Heart left ventricle (tissue), 16 donors: ENCODE measurements around the gene ICAM3. TPM values are rescaled to one million over a fixed set of nuclear protein-coding genes. Genes with fewer than 3 reads are reported as not detected.

Experiments used
- ATAC-seq, 4 donors: fragments of 200-7000 bp; cut with Tn5 transposase; one replicate each; pipeline ENCODE4 v1.9.1; 2020 to 2022; ENCODE audit warnings: moderate library complexity in 4 of 4, mild to moderate bottlenecking in 3 of 4, moderate number of reproducible peaks in 1 of 4
- DNase-seq, 5 donors: peaks; one replicate each; pipeline ENCODE4 v3.0.0-alpha.2; 2020
- H3K27ac ChIP-seq, 12 donors: fragments of 200-600 bp; sonication (generic) in 4 of 12; one replicate each; pipeline versions ENCODE4 v1.5.0 to v1.8.0; 2016 to 2022; ENCODE audit warnings: mild to moderate bottlenecking in 2 of 12
- H3K27me3 ChIP-seq, 9 donors: fragments of 200-600 bp; sonication (generic) in 2 of 9; one replicate each; pipeline versions ENCODE4 v1.5.1 to v1.8.0; 2016 to 2022; ENCODE audit warnings: mild to moderate bottlenecking in 3 of 9
- H3K36me3 ChIP-seq, 9 donors: fragments of 200-600 bp; sonication (generic) in 2 of 9; one replicate each; pipeline versions ENCODE4 v1.5.0 to v1.8.0; 2018 to 2022; ENCODE audit warnings: mild to moderate bottlenecking in 2 of 9
- H3K4me1 ChIP-seq, 12 donors: fragments of 200-600 bp; sonication (generic) in 4 of 12; one replicate each; pipeline versions ENCODE4 v1.5.0 to v1.8.0; 2016 to 2022; ENCODE audit warnings: mild to moderate bottlenecking in 3 of 12
- H3K4me3 ChIP-seq, 12 donors: fragments of 200-600 bp; sonication (generic) in 4 of 12; one replicate each; pipeline versions ENCODE4 v1.5.0 to v1.8.0; 2017 to 2022; ENCODE audit warnings: mild to moderate bottlenecking in 9 of 12, moderate library complexity in 4 of 12
- H3K9me3 ChIP-seq, 12 donors: fragments of 200-600 bp; sonication (generic) in 4 of 12; one replicate each; pipeline versions ENCODE4 v1.5.0 to v1.8.0; 2016 to 2022; ENCODE audit warnings: mild to moderate bottlenecking in 1 of 12
- POLR2A ChIP-seq, 2 donors: fragments of 450-650 bp; IDR thresholded peaks; one replicate each; pipeline ENCODE4 v1.6.1; 2017; ENCODE audit warnings: antibody characterized with exemption in 2 of 2, mild to moderate bottlenecking in 2 of 2, moderate library complexity in 2 of 2
- WGBS, 4 donors: extraction: QIAGEN DNeasy Blood & Tissue Kit in 2 of 4; methylation state at CpG; one replicate each; pipeline versions ENCODE4 v1.1.5 to v1.1.7; 2013 to 2018; 5-methylcytosine and 5-hydroxymethylcytosine counted together
- intact Hi-C, 10 donors: fragments of 100-400 bp; cut with DNase I; formaldehyde crosslinking; loops; one replicate each; pipeline versions ENCODE4 v1.11.1 to v1.14.2; 2022
- polyA plus RNA-seq, 2 donors: library from polyadenylated mRNA; stranded (reverse); fragments of 200-250 nt; gene quantifications; one replicate each; pipeline ENCODE4 v1.2.3, GENCODE V29; 2013
- total RNA-seq, 9 donors: library from RNA; depleted of rRNA in 2 of 9; stranded (reverse); fragments of >200 nt in 2 of 9; fragmentation: NEBNext Ultra II Directional in 3 of 9; extraction: Animal tissue kit (Norgen Biotek cat#: 25700) in 3 of 9; gene quantifications; one replicate each; pipeline versions ENCODE4 v1.1.0 to v1.2.4, GENCODE V29; 2016 to 2023
- TF ChIP-seq, protein P1 (sequence below), 12 donors: fragments of 200-600 bp; sonication (generic) in 4 of 12; IDR thresholded peaks; one replicate each; pipeline versions ENCODE4 v1.5.0 to v1.8.0; 2018 to 2022; ENCODE audit warnings: antibody characterized with exemption in 12 of 12, mild to moderate bottlenecking in 5 of 12
- donor health status: ischemic (EF 13 %, LVEDD 7.1; RV severe dilation, severe dysfunction).
- donor health status: healthy with polysubstance abuse.
- donor health status: DM: no; HTN: yes; CAD: no.
- donor health status: DM: no; HTN: no; CAD: no.
- donor health status: ischemic (EF 25% LVEDD 6.9; RV normal size, moderate dysfunction).
- donor health status: ischemic (EF 25% LVEDD 5.7; RV mildly dilated, moderate dysfunction).
- donor health status: healthy.
- donor health status: DM: yes; HTN: yes; CAD: no.
- donor health status: ischemic (EF 35%, LVEDD 5.7; RV mildly dilated, moderate dysfunction).
- donor health status: nonischemic (EF 11% LVEDD 7.7; RV severe dilation, severe dysfunction).
- donor health status: DM: yes; HTN: yes; CAD: no.
- donor health status: PGD.
- donor health status: ischemic (EF 29% LVEDD 5.4; RV normal size, mild dysfunction).
- donor health status: nonischemic (EF 23%, LVEDD 6.1; RV moderate dilation, normal function).

Gene ICAM3
- total and polyA plus RNA-seq, 11 donors, result 5.6 to 24.9 (median 17.2) TPM

DNA sequence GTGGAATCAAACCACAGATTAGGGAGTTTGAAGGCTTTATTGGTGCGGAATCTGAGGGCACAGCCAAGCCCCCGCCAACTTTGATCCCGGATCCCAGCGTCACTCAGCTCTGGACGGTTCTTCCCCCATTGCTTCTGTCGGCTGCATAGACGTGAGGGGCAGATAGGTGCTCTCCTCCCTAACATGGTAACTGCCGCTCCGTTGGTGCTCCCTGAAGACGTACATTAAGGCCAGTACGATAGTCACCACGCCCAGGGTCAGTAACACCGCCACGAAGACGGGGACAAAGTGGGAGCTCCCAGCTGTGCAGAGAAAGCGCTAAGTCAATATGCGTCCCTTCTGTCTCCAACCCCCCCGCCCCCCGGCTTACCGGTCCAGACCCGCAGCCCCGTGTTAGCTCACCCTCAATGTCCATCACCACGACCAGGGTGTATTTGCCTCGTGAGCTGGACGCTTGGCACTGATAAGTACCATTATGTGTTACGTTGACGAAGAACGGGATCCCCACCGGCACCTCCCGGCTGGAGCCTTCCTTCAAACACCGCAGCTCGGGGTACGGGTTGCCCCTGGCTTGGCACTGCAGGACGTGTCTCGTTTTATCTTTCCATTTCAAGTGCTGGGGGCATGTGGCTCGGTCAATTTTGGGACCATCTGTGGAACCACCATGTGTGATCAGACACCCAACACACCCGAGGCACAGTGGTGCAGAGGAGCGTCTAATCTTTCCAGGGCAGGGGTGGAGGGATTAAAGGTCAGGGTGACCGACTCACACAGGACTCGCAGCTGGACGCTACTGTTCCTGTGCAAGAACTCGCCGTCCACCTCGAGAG, 5.5 kb downstream of the ICAM3 start:
- H3K36me3 ChIP-seq, result peaks cover 0 to 22% (median 16%) of the 10 kb centered on the region in 9 donors
- H3K4me1 ChIP-seq, result peaks cover 0 to 39% (median 24%) of the 10 kb centered on the region in 12 donors
- ATAC-seq (peak in 1 of 4 donors; percentile 0), DNase-seq (no peak)
- H3K27ac ChIP-seq, result peak overlapping the region; percentile 31 to 94 (median 88)
- intact Hi-C loops, result loop anchor here in 6 of 10 donors (1.0 to 10.0 kb wide), 7 partner anchors 17 to 64 kb away; partner anchors contain the start of genes TYK2 (in 5 of the 6), ICAM1 (in 2 of the 6), FDX2 (in 1 of the 6) and ICAM4 (in 1 of the 6)
- no peaks in the 10 kb centered on the region for H3K27me3 ChIP-seq
- no peak for TF ChIP-seq POLR2A (IDR thresholded peaks at IDR 0.05)
- TF ChIP-seq, protein P1, sequence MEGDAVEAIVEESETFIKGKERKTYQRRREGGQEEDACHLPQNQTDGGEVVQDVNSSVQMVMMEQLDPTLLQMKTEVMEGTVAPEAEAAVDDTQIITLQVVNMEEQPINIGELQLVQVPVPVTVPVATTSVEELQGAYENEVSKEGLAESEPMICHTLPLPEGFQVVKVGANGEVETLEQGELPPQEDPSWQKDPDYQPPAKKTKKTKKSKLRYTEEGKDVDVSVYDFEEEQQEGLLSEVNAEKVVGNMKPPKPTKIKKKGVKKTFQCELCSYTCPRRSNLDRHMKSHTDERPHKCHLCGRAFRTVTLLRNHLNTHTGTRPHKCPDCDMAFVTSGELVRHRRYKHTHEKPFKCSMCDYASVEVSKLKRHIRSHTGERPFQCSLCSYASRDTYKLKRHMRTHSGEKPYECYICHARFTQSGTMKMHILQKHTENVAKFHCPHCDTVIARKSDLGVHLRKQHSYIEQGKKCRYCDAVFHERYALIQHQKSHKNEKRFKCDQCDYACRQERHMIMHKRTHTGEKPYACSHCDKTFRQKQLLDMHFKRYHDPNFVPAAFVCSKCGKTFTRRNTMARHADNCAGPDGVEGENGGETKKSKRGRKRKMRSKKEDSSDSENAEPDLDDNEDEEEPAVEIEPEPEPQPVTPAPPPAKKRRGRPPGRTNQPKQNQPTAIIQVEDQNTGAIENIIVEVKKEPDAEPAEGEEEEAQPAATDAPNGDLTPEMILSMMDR (IDR thresholded peaks at IDR 0.05), result no peak
- H3K9me3 ChIP-seq, result no peaks in the 10 kb centered on the region
- WGBS, 4 donors, result 2 to 16% (median 10%) methylated on average over 27 to 44 of the region's 44 CpGs
- H3K4me3 ChIP-seq, result peak overlapping the region; percentile 50 to 90 (median 71)

DNA sequence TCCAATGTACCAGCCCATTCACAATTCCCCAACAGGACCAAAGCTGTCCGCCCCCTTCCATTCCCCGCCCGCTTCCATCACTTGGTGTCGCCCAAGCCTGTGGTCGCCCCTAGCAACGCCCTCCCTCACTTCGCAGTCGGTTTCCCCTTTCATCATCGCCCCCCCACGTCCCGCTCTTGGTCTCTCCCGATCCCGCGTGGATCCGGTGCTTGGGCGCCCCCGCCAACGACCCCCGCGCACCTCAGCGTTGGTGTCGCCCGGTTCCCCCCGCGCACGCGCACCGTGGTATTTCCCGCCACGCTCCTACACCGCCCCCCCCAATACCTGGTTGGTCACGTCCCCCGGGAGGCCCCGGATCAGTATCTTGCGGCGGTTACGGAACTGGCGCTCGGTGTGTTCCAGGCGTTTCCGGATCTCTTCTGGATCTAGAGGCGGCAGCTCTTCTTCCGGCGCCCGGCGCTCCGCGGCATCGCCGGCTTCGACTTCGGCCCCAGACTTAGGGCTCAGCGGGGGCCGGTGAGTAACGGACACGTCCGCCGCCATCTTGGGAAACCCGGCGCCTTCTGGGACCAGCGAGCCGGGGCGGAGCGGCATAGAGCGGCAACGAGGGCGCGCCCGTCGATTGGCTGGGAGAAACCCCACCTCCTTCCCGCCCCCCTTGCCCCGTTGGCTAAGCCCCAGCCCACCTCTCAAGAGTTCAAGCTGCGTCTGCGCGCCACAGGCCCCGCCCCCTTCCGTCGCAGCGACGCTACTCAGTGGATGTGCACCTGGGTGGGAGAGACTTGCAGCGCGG, 6.3 kb downstream of the ICAM3 start, which contains the start of gene RAVER1:
Gene RAVER1 (minus strand): TSS at position 565 of the 793 bp plus-strand sequence. CDS start 22 bp downstream, at position 543.
- 0 to 1% (median 1%) methylated on average over 25 to 82 of the region's 82 CpGs for WGBS, 4 donors
- H3K9me3 ChIP-seq, result no peaks in the 10 kb centered on the region
- intact Hi-C loops, result loop anchor here in 6 of 10 donors (1.0 to 10.0 kb wide), 6 partner anchors 16 to 63 kb away; partner anchors contain the start of genes TYK2 (in 3 of the 6), ICAM1 (in 2 of the 6), FDX2 (in 1 of the 6) and ICAM4 (in 1 of the 6)

DNA sequence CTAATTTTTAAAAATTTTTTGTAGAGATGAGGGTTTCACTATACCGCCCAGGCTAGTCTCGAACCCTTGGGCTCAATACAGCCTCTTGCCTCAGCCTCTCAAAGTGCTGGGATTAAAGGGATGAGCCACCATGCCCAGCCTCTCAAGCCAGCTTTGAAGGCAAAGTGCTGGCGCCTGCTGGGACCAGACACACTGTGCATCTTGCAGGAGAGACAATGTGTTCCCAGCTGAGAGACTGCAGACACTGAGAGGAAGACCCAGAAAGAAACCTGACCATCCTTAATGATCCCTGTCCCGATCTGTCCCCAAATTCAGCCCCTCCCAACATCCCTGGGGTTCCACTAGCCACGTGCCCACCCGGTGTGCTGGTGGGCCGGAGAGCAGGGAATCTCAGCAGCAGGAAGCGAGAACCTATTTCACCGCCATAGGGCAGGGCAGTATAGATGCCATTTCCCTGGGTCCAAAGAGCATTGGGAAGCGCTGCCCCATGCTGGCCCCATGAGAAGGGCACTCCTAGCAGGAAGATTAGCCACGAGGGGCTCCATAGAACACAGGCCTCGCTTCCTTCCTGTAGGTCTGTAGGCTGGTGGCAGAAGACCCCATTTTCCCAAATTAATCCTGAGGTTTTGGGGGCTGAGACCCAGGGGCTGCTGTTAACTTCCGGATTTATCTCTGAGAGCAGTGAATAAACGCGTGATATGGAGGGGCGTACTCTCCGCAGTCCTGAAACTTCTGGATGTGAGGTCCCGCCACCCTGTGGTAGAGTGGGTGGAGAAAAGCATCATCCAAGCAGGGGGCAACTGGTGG, 7.1 kb downstream of the ICAM3 start:
- H3K4me3 ChIP-seq, result peak overlapping the region; percentile 50 to 90 (median 71)
- TF ChIP-seq, protein P1 (IDR thresholded peaks at IDR 0.05), result no peak
- TF ChIP-seq POLR2A (IDR thresholded peaks at IDR 0.05), result no peak
- WGBS, 4 donors, result 28 to 37% (median 35%) methylated on average over 18 of the region's 18 CpGs
- H3K27me3 ChIP-seq, result no peaks in the 10 kb centered on the region
- peaks cover 0 to 36% (median 24%) of the 10 kb centered on the region in 12 donors for H3K4me1 ChIP-seq
- peaks cover 0 to 38% (median 32%) of the 10 kb centered on the region in 9 donors for H3K36me3 ChIP-seq
- H3K27ac ChIP-seq, result peak overlapping the region in 10 of 12 donors; percentile 84 to 94 (median 92)
- no peaks in the 10 kb centered on the region for H3K9me3 ChIP-seq
- intact Hi-C loops, result loop anchor here in 5 of 10 donors (2.0 to 10.0 kb wide), 5 partner anchors 16 to 60 kb away; partner anchors contain the start of genes TYK2 (in 3 of the 5), ICAM1 (in 2 of the 5), FDX2 (in 1 of the 5) and ICAM4 (in 1 of the 5)
- no peak for ATAC-seq
- DNase-seq, result no peak

More for the DNA sequence above, 6.3 kb downstream of the ICAM3 start, which contains the start of gene RAVER1:
- Histone ChIP-seq H3K27me3 (no peaks in the 10 kb centered on the region), H3K36me3 (peaks cover 0 to 30% (median 24%) of the 10 kb centered on the region in 9 donors), H3K4me1 (peaks cover 0 to 36% (median 24%) of the 10 kb centered on the region in 12 donors), H3K4me3 (peak within 1 kb of the TSS; percentile 50 to 90 (median 71)), H3K27ac (peak within 1 kb of the TSS; percentile 26 to 94 (median 90))
- DNase-seq (peak; percentile 98 to 99 (median 99)), ATAC-seq (peak; percentile 93 to 95 (median 94))
- TF ChIP-seq, protein P1 (IDR thresholded peaks at IDR 0.05), result peak in 1 of 12 donors; percentile 12
- TF ChIP-seq POLR2A (IDR thresholded peaks at IDR 0.05), result peak in 1 of 2 donors; percentile 81
